K562 (cell line): ENCODE data around the gene TMEFF2.

Experiments used
- CHD2 ChIP-seq: IDR thresholded peaks from 2 replicates; pipeline ENCODE4 v1.6.1; 2011; ENCODE audit warnings: low read depth, low read length
- CTCF ChIP-seq, 3 experiments: IDR thresholded peaks in 2 of 3; conservative IDR thresholded peaks in 1 of 3; 2 replicates each; pipeline ENCODE4 v1.5.1; 2011 to 2012; ENCODE audit warnings: low read length in 3 of 3, mild to moderate bottlenecking in 3 of 3, control low read depth in 2 of 3, improper control_type of control experiment in 1 of 3, inconsistent platforms in 1 of 3, low read depth in 1 of 3, mixed read lengths in 1 of 3, moderate library complexity in 1 of 3; ENCODE audit not compliant: insufficient read depth in 2 of 3
- DPF2 ChIP-seq: fragments of 450-650 bp; IDR thresholded peaks from 2 replicates; pipeline ENCODE4 v1.6.1; 2016
- EGR1 ChIP-seq: fragments of 450-650 bp; conservative IDR thresholded peaks from 2 replicates; pipeline ENCODE4 v1.6.1; 2017; ENCODE audit warnings: mild to moderate bottlenecking
- GTF3C2 ChIP-seq: IDR thresholded peaks from 3 replicates; pipeline ENCODE4 v1.6.1; 2011; ENCODE audit warnings: borderline replicate concordance, mild to moderate bottlenecking, moderate library complexity; ENCODE audit not compliant: insufficient read length; ENCODE audit errors: extremely low read depth
- JUND ChIP-seq, 2 experiments: IDR thresholded peaks; 2 replicates in 1 of 2; 3 replicates in 1 of 2; pipeline ENCODE4 v1.6.1; 2011; ENCODE audit warnings: borderline replicate concordance in 2 of 2, low read depth in 2 of 2, low read length in 2 of 2, improper control_type of control experiment in 1 of 2, missing biosample characterization in 1 of 2, missing genetic modification characterization in 1 of 2, missing genetic modification reagents in 1 of 2
- NBN ChIP-seq: fragments of 450-650 bp; IDR thresholded peaks from 2 replicates; pipeline ENCODE4 v1.6.1; 2016; ENCODE audit warnings: low read depth, mild to moderate bottlenecking
- POLR2AphosphoS5 ChIP-seq: IDR thresholded peaks from 2 replicates; pipeline ENCODE4 v1.6.1; 2011; ENCODE audit warnings: mild to moderate bottlenecking, low read depth, low read length, moderate library complexity; ENCODE audit not compliant: control insufficient read depth, insufficient read depth
- RFX5 ChIP-seq: IDR thresholded peaks from 2 replicates; pipeline ENCODE4 v1.6.1; 2011; ENCODE audit warnings: low read depth, mild to moderate bottlenecking, improper control_type of control experiment, low read length
- ZNF217 ChIP-seq: sonication (generic); formaldehyde crosslinking; IDR thresholded peaks from 2 replicates; pipeline ENCODE4 v1.8.0; 2022; ENCODE audit warnings: mild to moderate bottlenecking, missing genetic modification reagents
- ZNF384 ChIP-seq: IDR thresholded peaks from 2 replicates; pipeline ENCODE4 v1.6.1; 2012; ENCODE audit warnings: low read depth, low read length, improper control_type of control experiment

- TF ChIP-seq ZNF384: no peak
- TF ChIP-seq CHD2: no peak
- no peak for TF ChIP-seq RFX5
- TF ChIP-seq JUND (IDR thresholded peaks at IDR 0.05; ENCODE audit: borderline replicate concordance, low read depth, low read length): no peak
- TF ChIP-seq JUND (tag; IDR thresholded peaks at IDR 0.05; ENCODE audit: borderline replicate concordance, low read depth, low read length): no peak
- TF ChIP-seq NBN: no peak
- TF ChIP-seq DPF2: no peak
- no peak for TF ChIP-seq GTF3C2
- no peak for TF ChIP-seq CTCF (IDR thresholded peaks at IDR 0.05 in 2 of 3, conservative IDR thresholded peaks at IDR 0.05 in 1 of 3; ENCODE audit: insufficient read depth in 2 of 3, low read depth in 1 of 3, low read length in 3 of 3)
- TF ChIP-seq POLR2AphosphoS5: no peak
- TF ChIP-seq ZNF217: no peak
- no peak for TF ChIP-seq EGR1
Observed at GRCh38 chr2:192005211-192005610, 189.5 kb downstream of the TMEFF2 start.
